ENCODE results near the gene INPP5J.
"Not testable (repeated sequence)": the region's sequence is repeated elsewhere in the genome, so short reads cannot be mapped to it uniquely, and the experiment has no call there.

The INPP5J gene

GRCh38 chr22:31151872-31152271 lies 29.1 kb downstream of the INPP5J start:
- no peak for DNase-seq (ENCODE audit: low read depth)

GRCh38 chr22:31153357-31153756 lies 30.6 kb downstream of the INPP5J start:
- DNase-seq (ENCODE audit: low read depth), result no peak

GRCh38 chr22:31154975-31155374 lies 32.2 kb downstream of the INPP5J start:
- no peak for DNase-seq (ENCODE audit: low read depth)

- no peak for DNase-seq (ENCODE audit: low read depth)
These were observed 32.7 kb downstream of the INPP5J start for GRCh38 chr22:31155422-31155821.

- no peak for DNase-seq (ENCODE audit: low read depth)
These were observed 37.7 kb downstream of the INPP5J start for GRCh38 chr22:31160328-31160978.

- no peak for DNase-seq (ENCODE audit: low read depth)
These were observed 38.6 kb downstream of the INPP5J start for GRCh38 chr22:31161386-31161785.

GRCh38 chr22:31162015-31162765 lies 39.4 kb downstream of the INPP5J start:
- no peak for DNase-seq (ENCODE audit: low read depth)

GRCh38 chr22:31170971-31171370 lies 48.2 kb downstream of the INPP5J start:
- DNase-seq (ENCODE audit: low read depth), result no peak

- DNase-seq (ENCODE audit: low read depth), result not testable (repeated sequence)
These were observed 49.0 kb downstream of the INPP5J start for GRCh38 chr22:31171734-31172133.

GRCh38 chr22:31173386-31174145 lies 50.8 kb downstream of the INPP5J start:
- DNase-seq (ENCODE audit: low read depth), result no peak

GRCh38 chr22:31176923-31177322 lies 54.2 kb downstream of the INPP5J start:
- DNase-seq (ENCODE audit: low read depth), result no peak

GRCh38 chr22:31177420-31178162 lies 54.8 kb downstream of the INPP5J start:
- DNase-seq (ENCODE audit: low read depth), result no peak

- DNase-seq (ENCODE audit: low read depth), result no peak
These were observed 56.1 kb downstream of the INPP5J start for GRCh38 chr22:31178859-31179258.

GRCh38 chr22:31179345-31179744 lies 56.6 kb downstream of the INPP5J start:
- DNase-seq (ENCODE audit: low read depth), result no peak

- DNase-seq (ENCODE audit: low read depth), result no peak
These were observed 61.2 kb downstream of the INPP5J start for GRCh38 chr22:31184015-31184414.
